CD14-positive monocyte (primary cell): ENCODE results near the gene DPH3. TPM values are rescaled to one million over a fixed set of nuclear protein-coding genes. Genes with fewer than 3 reads are reported as not detected.

Experiments used
- DNase-seq, 3 donors: peaks; one replicate each; pipeline ENCODE4 v3.0.0-alpha.2; 2011 to 2022
- H2AFZ ChIP-seq: 2 replicates; pipeline ENCODE4 v1.6.0; 2012; ENCODE audit warnings: mild to moderate bottlenecking, low read depth, low read length, inconsistent platforms; ENCODE audit not compliant: insufficient read depth, poor library complexity, severe bottlenecking
- H3K27ac ChIP-seq, 2 donors: 1 replicate in 1 of 2; 2 replicates in 1 of 2; pipeline ENCODE4 v1.5.1; 2012 to 2013; ENCODE audit warnings: low read length in 2 of 2, control low read depth in 1 of 2, inconsistent platforms in 1 of 2, low read depth in 1 of 2, mild to moderate bottlenecking in 1 of 2
- H3K27me3 ChIP-seq, 2 donors: one replicate each; pipeline versions ENCODE4 v1.6.0 to v1.6.1; 2011 to 2013; ENCODE audit warnings: low read length in 2 of 2; ENCODE audit not compliant: control insufficient read depth in 2 of 2, insufficient read depth in 2 of 2
- H3K36me3 ChIP-seq, 2 donors: replicated peaks in 1 of 2; 1 replicate in 1 of 2; 2 replicates in 1 of 2; pipeline versions ENCODE4 v1.5.1 to v1.6.1; 2012 to 2013; ENCODE audit warnings: low read length in 2 of 2, control low read depth in 1 of 2, inconsistent platforms in 1 of 2, mild to moderate bottlenecking in 1 of 2; ENCODE audit not compliant: insufficient read depth in 2 of 2, control insufficient read depth in 1 of 2
- H3K4me1 ChIP-seq, 2 donors: 1 replicate in 1 of 2; 2 replicates in 1 of 2; pipeline versions ENCODE4 v1.5.1 to v1.6.1; 2012 to 2013; ENCODE audit warnings: low read length in 2 of 2, control low read depth in 1 of 2, inconsistent platforms in 1 of 2, mild to moderate bottlenecking in 1 of 2, moderate library complexity in 1 of 2; ENCODE audit not compliant: insufficient read depth in 2 of 2, control insufficient read depth in 1 of 2
- H3K4me2 ChIP-seq: replicated peaks from 2 replicates; pipeline ENCODE3; 2012; ENCODE audit warnings: low read length, moderate library complexity, mild to moderate bottlenecking; ENCODE audit not compliant: poor library complexity, severe bottlenecking; ENCODE audit errors: extremely low read depth
- H3K4me3 ChIP-seq, 3 experiments: fragments of 200-600 bp in 1 of 3; sonication (generic) in 1 of 3; replicated peaks in 1 of 3; 1 replicate in 2 of 3; 2 replicates in 1 of 3; pipeline ENCODE4 v1.5.1; 2011 to 2013; ENCODE audit warnings: low read length in 3 of 3, mild to moderate bottlenecking in 3 of 3, control low read depth in 2 of 3, low read depth in 2 of 3, inconsistent platforms in 1 of 3, moderate library complexity in 1 of 3
- H3K79me2 ChIP-seq: 2 replicates; pipeline ENCODE4 v1.6.0; 2012; ENCODE audit warnings: mild to moderate bottlenecking, control low read depth, inconsistent platforms, low read length, moderate library complexity; ENCODE audit not compliant: insufficient read depth
- H3K9ac ChIP-seq: 2 replicates; pipeline ENCODE4 v1.6.0; 2017; ENCODE audit warnings: low read length, mild to moderate bottlenecking; ENCODE audit not compliant: insufficient read depth, poor library complexity, severe bottlenecking
- H3K9me3 ChIP-seq, 2 donors: replicated peaks in 1 of 2; 1 replicate in 1 of 2; 2 replicates in 1 of 2; pipeline versions ENCODE4 v1.5.1 to v1.6.1; 2012 to 2013; ENCODE audit warnings: low read length in 2 of 2, control low read depth in 1 of 2; ENCODE audit not compliant: control insufficient read depth in 1 of 2, insufficient read depth in 1 of 2
- H4K20me1 ChIP-seq: 2 replicates; pipeline ENCODE4 v1.6.0; 2012; ENCODE audit warnings: mild to moderate bottlenecking, low read length, control low read depth, moderate library complexity; ENCODE audit not compliant: insufficient read depth
- H3K27ac Mint-ChIP-seq, 7 donors: one replicate each; pipeline ENCODE4 v1.8.0; 2020; ENCODE audit warnings: mild to moderate bottlenecking in 7 of 7, mixed read lengths in 7 of 7, moderate library complexity in 6 of 7, inconsistent platforms in 2 of 7
- H3K27me3 Mint-ChIP-seq, 3 donors: one replicate each; pipeline ENCODE4 v1.8.0; 2021 to 2022; ENCODE audit warnings: low read depth in 3 of 3, mild to moderate bottlenecking in 3 of 3, mixed read lengths in 3 of 3, moderate library complexity in 3 of 3, inconsistent platforms in 1 of 3
- H3K36me3 Mint-ChIP-seq, 2 donors: one replicate each; pipeline ENCODE4 v1.8.0; 2020; ENCODE audit warnings: mixed read lengths in 2 of 2, inconsistent platforms in 1 of 2, mild to moderate bottlenecking in 1 of 2
- H3K4me1 Mint-ChIP-seq: one replicate; pipeline ENCODE4 v1.8.0; 2020; ENCODE audit warnings: mild to moderate bottlenecking, mixed read lengths
- H3K4me3 Mint-ChIP-seq, 2 donors: one replicate each; pipeline ENCODE4 v1.8.0; 2020; ENCODE audit warnings: mild to moderate bottlenecking in 2 of 2, mixed read lengths in 2 of 2, moderate library complexity in 1 of 2
- H3K9me3 Mint-ChIP-seq, 7 donors: one replicate each; pipeline ENCODE4 v1.8.0; 2020 to 2022; ENCODE audit warnings: mixed read lengths in 7 of 7, mild to moderate bottlenecking in 6 of 7, moderate library complexity in 6 of 7, inconsistent platforms in 2 of 7
- WGBS: methylation state at CpG from one replicate; pipeline ENCODE4 v1.1.5; 2013; ENCODE audit warnings: missing lambda C conversion rate; ENCODE audit not compliant: insufficient coverage; 5-methylcytosine and 5-hydroxymethylcytosine counted together
- intact Hi-C, 2 donors: fragments of 100-400 bp; cut with micrococcal nuclease; formaldehyde crosslinking; loops; one replicate each; pipeline versions ENCODE4 v1.15.0 to v1.15.1; 2023
- polyA plus RNA-seq, 3 donors: library from polyadenylated mRNA; depleted of rRNA in 1 of 3; unstranded in 2 of 3; stranded (reverse) in 1 of 3; fragments of 300-500 nt in 2 of 3; fragments of >200 nt in 1 of 3; fragmentation: Illumina TruSeq in 2 of 3; gene quantifications; 1 replicate in 2 of 3; 2 replicates in 1 of 3; pipeline ENCODE4 v1.2.3, GENCODE V29; 2012 to 2021
- TF ChIP-seq, protein P1 (sequence below): fragments of 200-600 bp; IDR thresholded peaks from one replicate; pipeline ENCODE4 v1.8.0; 2022; ENCODE audit warnings: antibody characterized with exemption, mild to moderate bottlenecking

The DPH3 gene
- polyA plus RNA-seq, 3 donors = 9.2 to 42.0 (median 33.7) TPM

DNA sequence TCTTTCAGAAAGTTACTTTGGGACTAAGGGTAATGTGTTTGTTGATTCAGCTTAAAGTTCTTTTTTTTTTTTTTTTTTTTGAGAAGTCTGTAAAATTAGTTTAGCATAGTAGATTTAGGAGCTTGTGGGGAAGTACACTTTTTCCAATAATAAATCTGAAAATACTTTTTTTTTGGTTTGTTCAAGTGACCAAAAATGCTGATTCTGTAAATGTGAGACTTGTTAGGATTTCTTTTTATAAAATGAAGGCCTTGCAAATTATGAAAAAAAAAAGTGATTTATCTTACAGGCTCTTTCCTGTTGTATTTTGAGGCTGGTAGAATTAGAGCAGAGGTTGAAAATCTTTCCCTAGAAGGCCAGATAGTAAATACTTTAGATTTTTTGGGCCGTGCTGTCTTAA is 7.8 kb upstream of the DPH3 start:
- no peaks in the 10 kb centered on the region for H3K9me3 ChIP-seq
- DNase-seq = no peak
- H3K4me3 Mint-ChIP-seq = no peak overlapping the region
- H3K27me3 Mint-ChIP-seq = no peaks in the 10 kb centered on the region
- no peaks in the 10 kb centered on the region for H3K4me1 ChIP-seq
- no peaks in the 10 kb centered on the region for H3K4me1 Mint-ChIP-seq
- no peak overlapping the region for H3K9ac ChIP-seq
- H3K9me3 Mint-ChIP-seq = no peaks in the 10 kb centered on the region
- peaks cover 49 to 57% of the 10 kb centered on the region in 2 donors for H3K36me3 Mint-ChIP-seq
- H4K20me1 ChIP-seq = no peaks in the 10 kb centered on the region
- peaks cover 14% of the 10 kb centered on the region for H3K79me2 ChIP-seq
- H3K4me2 ChIP-seq = no peak overlapping the region
- H3K4me3 ChIP-seq = no peak overlapping the region
- no peak overlapping the region for H3K27ac Mint-ChIP-seq
- no peak overlapping the region for H2AFZ ChIP-seq
- no peak overlapping the region for H3K27ac ChIP-seq
- intact Hi-C loops = no loop called here
- TF ChIP-seq, protein P1, sequence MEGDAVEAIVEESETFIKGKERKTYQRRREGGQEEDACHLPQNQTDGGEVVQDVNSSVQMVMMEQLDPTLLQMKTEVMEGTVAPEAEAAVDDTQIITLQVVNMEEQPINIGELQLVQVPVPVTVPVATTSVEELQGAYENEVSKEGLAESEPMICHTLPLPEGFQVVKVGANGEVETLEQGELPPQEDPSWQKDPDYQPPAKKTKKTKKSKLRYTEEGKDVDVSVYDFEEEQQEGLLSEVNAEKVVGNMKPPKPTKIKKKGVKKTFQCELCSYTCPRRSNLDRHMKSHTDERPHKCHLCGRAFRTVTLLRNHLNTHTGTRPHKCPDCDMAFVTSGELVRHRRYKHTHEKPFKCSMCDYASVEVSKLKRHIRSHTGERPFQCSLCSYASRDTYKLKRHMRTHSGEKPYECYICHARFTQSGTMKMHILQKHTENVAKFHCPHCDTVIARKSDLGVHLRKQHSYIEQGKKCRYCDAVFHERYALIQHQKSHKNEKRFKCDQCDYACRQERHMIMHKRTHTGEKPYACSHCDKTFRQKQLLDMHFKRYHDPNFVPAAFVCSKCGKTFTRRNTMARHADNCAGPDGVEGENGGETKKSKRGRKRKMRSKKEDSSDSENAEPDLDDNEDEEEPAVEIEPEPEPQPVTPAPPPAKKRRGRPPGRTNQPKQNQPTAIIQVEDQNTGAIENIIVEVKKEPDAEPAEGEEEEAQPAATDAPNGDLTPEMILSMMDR = no peak
- peaks cover 48 to 69% of the 10 kb centered on the region in 2 donors for H3K36me3 ChIP-seq
- no CpG with 5 or more reads among the region's 1 CpG for WGBS
- H3K27me3 ChIP-seq = no peaks in the 10 kb centered on the region

DNA sequence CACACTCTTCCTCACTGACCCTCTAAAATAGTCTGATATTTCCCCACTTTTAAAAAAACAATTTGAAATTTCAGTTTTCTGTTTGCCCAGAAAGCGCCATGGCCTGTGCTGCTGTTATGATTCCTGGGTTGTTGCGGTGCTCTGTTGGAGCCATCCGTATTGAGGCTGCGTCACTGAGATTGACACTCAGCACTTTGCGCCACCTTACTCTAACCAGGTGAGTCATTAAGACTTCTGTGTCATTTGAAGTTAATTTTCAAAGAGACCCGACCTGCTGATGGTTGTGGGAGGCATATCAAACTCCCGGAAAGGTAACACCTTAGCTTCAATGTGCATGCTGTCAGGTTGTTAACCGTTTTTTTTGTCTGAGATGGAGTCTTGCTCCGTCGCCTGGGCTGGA is 6.1 kb upstream of the DPH3 start:
- WGBS = 100% methylated on average over 10 of the region's 10 CpGs
- TF ChIP-seq, protein P1 = no peak

More for the DNA sequence above, 6.1 kb upstream of the DPH3 start:
- H3K4me3 Mint-ChIP-seq = no peak overlapping the region
- no peak for DNase-seq
- peak overlapping the region in 3 of 7 donors; percentile 21 to 52 (median 47) for H3K27ac Mint-ChIP-seq
- Histone ChIP-seq H3K4me3 (no peak overlapping the region), H2AFZ (no peak overlapping the region), H3K9ac (no peak overlapping the region), H3K9me3 (no peaks in the 10 kb centered on the region), H3K79me2 (peaks cover 31% of the 10 kb centered on the region), H3K4me1 (peaks cover 2 to 5% of the 10 kb centered on the region in 2 donors), H3K27me3 (no peaks in the 10 kb centered on the region), H3K4me2 (no peak overlapping the region), H3K27ac (no peak overlapping the region), H4K20me1 (no peaks in the 10 kb centered on the region), H3K36me3 (peaks cover 43 to 54% of the 10 kb centered on the region in 2 donors)
- H3K27me3 Mint-ChIP-seq = peaks cover 0 to 2% (median 0%) of the 10 kb centered on the region in 3 donors
- H3K4me1 Mint-ChIP-seq = peaks cover 7% of the 10 kb centered on the region
- H3K36me3 Mint-ChIP-seq = peaks cover 42 to 44% of the 10 kb centered on the region in 2 donors
- H3K9me3 Mint-ChIP-seq = no peaks in the 10 kb centered on the region
- intact Hi-C loops = no loop called here
